SIG-M5 treated with dmso at 0.1 percent for 504 hours (cell line): ENCODE results near the gene CA7.
A peak's percentile ranks its signal among the peaks of the same experiment; 100 is the strongest.
"Not testable (repeated sequence)": the region's sequence is repeated elsewhere in the genome, so short reads cannot be mapped to it uniquely, and the experiment has no call there.

Source experiments
- DNase-seq: peaks from one replicate; lab custom pipeline; 2025; ENCODE audit not compliant: unreplicated experiment; lab: John Stamatoyannopoulos, UW

Gene CA7

GRCh38 chr16:66846266-66846665 is 2.1 kb downstream of the CA7 start:
- no peak for DNase-seq

- DNase-seq = no peak
These were observed 2.6 kb downstream of the CA7 start for GRCh38 chr16:66846831-66847230.

- no peak for DNase-seq
These were observed 3.4 kb downstream of the CA7 start for GRCh38 chr16:66847533-66848067.

- no peak for DNase-seq
These were observed 4.0 kb downstream of the CA7 start for GRCh38 chr16:66848172-66848571.

GRCh38 chr16:66849021-66849420 is 4.8 kb downstream of the CA7 start:
- DNase-seq = no peak

- no peak for DNase-seq
These were observed 5.3 kb downstream of the CA7 start for GRCh38 chr16:66849549-66849948.

- DNase-seq = peak; percentile 36
These were observed 6.1 kb downstream of the CA7 start for GRCh38 chr16:66850115-66850815.

GRCh38 chr16:66851166-66851964 is 7.2 kb downstream of the CA7 start:
- no peak for DNase-seq

- no peak for DNase-seq
These were observed 9.3 kb downstream of the CA7 start for GRCh38 chr16:66853261-66854139.

GRCh38 chr16:66856184-66856730 is 12.0 kb downstream of the CA7 start:
- DNase-seq = no peak

GRCh38 chr16:66856801-66857200 is 12.6 kb downstream of the CA7 start:
- DNase-seq = no peak

- no peak for DNase-seq
These were observed 13.2 kb downstream of the CA7 start for GRCh38 chr16:66857437-66857836.

- DNase-seq = no peak
These were observed 14.7 kb downstream of the CA7 start for GRCh38 chr16:66858740-66859396.

- DNase-seq = no peak
These were observed 15.3 kb downstream of the CA7 start for GRCh38 chr16:66859397-66860068.

GRCh38 chr16:66862023-66862520 is 17.9 kb downstream of the CA7 start:
- DNase-seq = no peak

- no peak for DNase-seq
These were observed 19.5 kb downstream of the CA7 start for GRCh38 chr16:66863707-66864106.

- no peak for DNase-seq
These were observed 25.2 kb downstream of the CA7 start for GRCh38 chr16:66869424-66869823.

GRCh38 chr16:66871363-66871762 is 27.1 kb downstream of the CA7 start:
- DNase-seq = not testable (repeated sequence)

- no peak for DNase-seq
These were observed 27.6 kb downstream of the CA7 start for GRCh38 chr16:66871840-66872239.

GRCh38 chr16:66872559-66872942 is 28.3 kb downstream of the CA7 start:
- no peak for DNase-seq
